GM12878 (cell line): ENCODE measurements around the gene FANCG. TPM values are rescaled to one million over a fixed set of nuclear protein-coding genes. Genes with fewer than 3 reads are reported as not detected.

ENCODE experiments used
- CBFB ChIP-seq: IDR thresholded peaks from 2 replicates; pipeline ENCODE4 v1.6.1; 2016; ENCODE audit warnings: antibody characterized with exemption, low read depth
- CUX1 ChIP-seq: IDR thresholded peaks from 2 replicates; pipeline ENCODE4 v1.6.1; 2012; ENCODE audit warnings: improper control_type of control experiment, low read depth, low read length; ENCODE audit not compliant: insufficient replicate concordance
- IKZF2 ChIP-seq, 2 experiments: fragments of 450-650 bp; IDR thresholded peaks; 2 replicates each; pipeline ENCODE4 v1.6.1; 2017; ENCODE audit warnings: mild to moderate bottlenecking in 2 of 2, moderate library complexity in 2 of 2
- KLF5 ChIP-seq: fragments of 450-650 bp; IDR thresholded peaks from 2 replicates; pipeline ENCODE4 v1.6.1; 2014; ENCODE audit warnings: mild to moderate bottlenecking; ENCODE audit not compliant: partially characterized antibody
- MYB ChIP-seq: fragments of 150-350 bp; IDR thresholded peaks from 2 replicates; pipeline ENCODE4 v1.6.1; 2014; ENCODE audit warnings: mild to moderate bottlenecking, low read depth, low read length, borderline replicate concordance
- NFYB ChIP-seq: IDR thresholded peaks from 2 replicates; pipeline ENCODE4 v1.6.1; 2011; ENCODE audit warnings: low read depth, mild to moderate bottlenecking, low read length, improper control_type of control experiment, moderate library complexity; ENCODE audit not compliant: insufficient read depth
- RELB ChIP-seq: fragments of 450-650 bp; IDR thresholded peaks from 2 replicates; pipeline ENCODE4 v1.6.1; 2017; ENCODE audit warnings: low read depth, mild to moderate bottlenecking, moderate library complexity
- TCF3 ChIP-seq: IDR thresholded peaks from 2 replicates; pipeline ENCODE4 v1.6.1; 2012; ENCODE audit warnings: low read depth, mild to moderate bottlenecking, low read length, borderline replicate concordance; ENCODE audit not compliant: insufficient read depth
- ZBTB11 ChIP-seq: fragments of 450-650 bp; formaldehyde crosslinking; IDR thresholded peaks from 2 replicates; pipeline ENCODE4 v1.5.0; 2022; ENCODE audit warnings: mild to moderate bottlenecking, missing genetic modification characterization
- ZNF274 ChIP-seq: IDR thresholded peaks from one replicate; pipeline ENCODE4 v1.8.0; 2011; ENCODE audit not compliant: insufficient read length, insufficient read depth
- ZNF687 ChIP-seq: fragments of 450-650 bp; IDR thresholded peaks from 2 replicates; pipeline ENCODE4 v1.6.1; 2017; ENCODE audit warnings: mild to moderate bottlenecking, moderate library complexity
- polyA plus RNA-seq, 11 experiments: library from polyadenylated mRNA; depleted of rRNA in 4 of 11; unstranded in 6 of 11; stranded (reverse) in 5 of 11; fragments of >200 nt; fragmentation: Nextera tagmentation in 4 of 11; fragmentation: Illumina TruSeq in 1 of 11; extraction: Ambion mirVana in 4 of 11; extraction: Trizol in 1 of 11; gene quantifications; 1 replicate in 1 of 11; 2 replicates in 10 of 11; pipeline versions ENCODE4 v1.2.1 to v1.2.3, GENCODE V29; 2011 to 2016; ENCODE audit warnings: inconsistent platforms in 2 of 11, missing spikeins in 2 of 11, low read depth in 1 of 11
- total RNA-seq, 4 experiments: library from RNA; depleted of rRNA in 3 of 4; stranded (reverse); fragments of >200 nt in 3 of 4; fragmentation: Illumina TruSeq in 1 of 4; extraction: Trizol in 1 of 4; gene quantifications; 2 replicates each; pipeline versions ENCODE4 v1.2.1 to v1.2.3, GENCODE V29; 2013 to 2021

The FANCG gene
- total and polyA plus RNA-seq, 10 of the 15 experiments (the other 5 are each of a cell fraction or from before 2014, with no cell fraction given): 16.4 to 78.7 (median 45.4) TPM

GRCh38 chr9:35096035-35096849 lies 16.5 kb upstream of the FANCG start, which contains the start of gene PIGO (continued):
- TF ChIP-seq RELB: peak; percentile 91
- TF ChIP-seq CBFB: no peak
- TF ChIP-seq ZNF274: no peak
- peak; percentile 43; the same call in 1 of the 2 replicates for TF ChIP-seq ZBTB11 (CRISPR knock-in tag)
- no peak for TF ChIP-seq CUX1
- no peak for TF ChIP-seq MYB
- TF ChIP-seq ZNF687: peak; percentile 38; the same call in 1 of the 2 replicates
- TF ChIP-seq IKZF2 (IDR thresholded peaks at IDR 0.05): peak; percentile 36 to 63; a peak in 3 of 4 replicates
- no peak for TF ChIP-seq KLF5
- 0 out of 2 replicates have a peak, but pooled peaks have one; percentile 13 for TF ChIP-seq NFYB
- TF ChIP-seq TCF3: 0 out of 2 replicates have a peak, but pooled peaks have one; percentile 50
